Measurements from ENCODE around the gene HS3ST4.
A peak's percentile ranks its signal among the peaks of the same experiment; 100 is the strongest.

HS3ST4 gene

GRCh38 chr16:25691519-25692091, at the start of gene HS3ST4:
TSS of gene HS3ST4 (plus strand) at chr16:25691959.
- H3K4me1 ChIP-seq: peaks cover 18% of the 10 kb centered on the region
- no peaks in the 10 kb centered on the region for H3K9me3 ChIP-seq
- peaks cover 42% of the 10 kb centered on the region for H4K20me1 ChIP-seq
- no peak within 1 kb of the TSS for H3K9ac ChIP-seq
- no peaks in the 10 kb centered on the region for H3K36me3 ChIP-seq
- H3K4me3 ChIP-seq: peak within 1 kb of the TSS; percentile 69
- H3K27ac ChIP-seq: no peak within 1 kb of the TSS
- H3K27me3 ChIP-seq: peaks cover 77% of the 10 kb centered on the region
- H3K4me2 ChIP-seq: peak within 1 kb of the TSS; percentile 96
- TF ChIP-seq Cebpa-rat (IDR thresholded peaks at IDR 0.05): no peak

GRCh38 chr16:25643633-25644032, 48.1 kb upstream of the HS3ST4 start:
- no peaks in the 10 kb centered on the region for H4K20me1 ChIP-seq

GRCh38 chr16:25656639-25657038, 35.1 kb upstream of the HS3ST4 start:
- Histone ChIP-seq H3K4me3 (no peak overlapping the region), H3K9me3 (no peaks in the 10 kb centered on the region), H3K27ac (no peak overlapping the region), H4K20me1 (no peaks in the 10 kb centered on the region), H3K36me3 (no peaks in the 10 kb centered on the region), H3K4me2 (no peak overlapping the region), H3K4me1 (no peaks in the 10 kb centered on the region), H3K27me3 (no peaks in the 10 kb centered on the region), H3K9ac (no peak overlapping the region)
- no peak for TF ChIP-seq Cebpa-rat (IDR thresholded peaks at IDR 0.05)

More at GRCh38 chr16:25643633-25644032, 48.1 kb upstream of the HS3ST4 start:
- no peak for TF ChIP-seq Cebpa-rat (IDR thresholded peaks at IDR 0.05)
- no peak overlapping the region for H3K27ac ChIP-seq
- H3K4me3 ChIP-seq: no peak overlapping the region
- H3K27me3 ChIP-seq: no peaks in the 10 kb centered on the region
- no peaks in the 10 kb centered on the region for H3K4me1 ChIP-seq
- H3K36me3 ChIP-seq: no peaks in the 10 kb centered on the region
- H3K9me3 ChIP-seq: no peaks in the 10 kb centered on the region
- no peak overlapping the region for H3K4me2 ChIP-seq
- no peak overlapping the region for H3K9ac ChIP-seq

GRCh38 chr16:25676820-25677219, 14.9 kb upstream of the HS3ST4 start:
- Histone ChIP-seq H3K4me1 (no peaks in the 10 kb centered on the region), H3K4me2 (no peak overlapping the region), H3K4me3 (no peak overlapping the region), H3K9ac (no peak overlapping the region), H3K27ac (no peak overlapping the region), H4K20me1 (no peaks in the 10 kb centered on the region), H3K36me3 (no peaks in the 10 kb centered on the region), H3K9me3 (no peaks in the 10 kb centered on the region), H3K27me3 (no peaks in the 10 kb centered on the region)
- TF ChIP-seq Cebpa-rat (IDR thresholded peaks at IDR 0.05): no peak; the same call in 1 of the 2 replicates

GRCh38 chr16:25679511-25679910, 12.2 kb upstream of the HS3ST4 start:
- no peaks in the 10 kb centered on the region for H3K27me3 ChIP-seq
- H3K9ac ChIP-seq: no peak overlapping the region
- no peaks in the 10 kb centered on the region for H3K9me3 ChIP-seq
- H3K4me1 ChIP-seq: no peaks in the 10 kb centered on the region
- H4K20me1 ChIP-seq: no peaks in the 10 kb centered on the region
- no peak overlapping the region for H3K27ac ChIP-seq
- no peak for TF ChIP-seq Cebpa-rat (IDR thresholded peaks at IDR 0.05)
- H3K36me3 ChIP-seq: no peaks in the 10 kb centered on the region
- H3K4me2 ChIP-seq: no peak overlapping the region
- H3K4me3 ChIP-seq: no peak overlapping the region

DNA sequence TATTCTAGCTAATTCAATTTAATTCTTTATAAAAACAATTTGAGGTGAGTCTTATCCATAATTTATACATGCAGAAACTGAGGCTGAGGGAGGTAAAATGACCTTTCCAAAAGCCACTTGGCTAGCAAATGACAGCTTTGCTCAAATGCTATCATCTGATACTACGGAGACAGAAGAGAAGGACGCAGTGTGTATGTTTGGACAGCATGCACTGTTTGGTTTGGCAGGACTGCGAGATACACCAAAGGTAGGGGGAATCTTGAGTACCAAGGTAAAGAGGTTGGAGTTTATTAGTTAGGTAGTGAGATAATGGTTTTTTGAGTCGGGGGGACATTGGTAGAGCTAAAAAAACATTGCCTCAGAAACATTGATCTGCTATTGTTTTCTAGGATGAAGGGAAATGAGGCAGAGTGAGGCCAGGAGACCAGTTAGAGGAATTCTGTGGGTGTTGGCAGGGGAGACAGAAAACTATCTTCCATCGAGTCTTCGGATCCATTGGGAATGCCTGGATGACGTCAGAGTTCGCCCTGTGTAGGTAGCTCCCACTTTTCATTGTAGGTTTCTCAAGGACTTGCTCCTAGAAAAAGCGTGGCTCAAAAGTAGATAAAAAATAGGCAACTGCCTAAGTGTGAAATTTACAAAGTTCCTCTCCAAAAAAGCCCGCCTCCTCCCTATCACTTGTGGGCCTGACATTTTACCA, 2.5 kb upstream of the HS3ST4 start:
- H3K27me3 ChIP-seq: peaks cover 54% of the 10 kb centered on the region
- no peak for TF ChIP-seq Cebpa-rat (IDR thresholded peaks at IDR 0.05)
- no peaks in the 10 kb centered on the region for H3K36me3 ChIP-seq
- no peaks in the 10 kb centered on the region for H3K9me3 ChIP-seq
- peaks cover 37% of the 10 kb centered on the region for H4K20me1 ChIP-seq
- H3K27ac ChIP-seq: no peak overlapping the region
- peaks cover 18% of the 10 kb centered on the region for H3K4me1 ChIP-seq
- H3K4me3 ChIP-seq: no peak overlapping the region
- H3K4me2 ChIP-seq: no peak overlapping the region
- no peak overlapping the region for H3K9ac ChIP-seq

DNA sequence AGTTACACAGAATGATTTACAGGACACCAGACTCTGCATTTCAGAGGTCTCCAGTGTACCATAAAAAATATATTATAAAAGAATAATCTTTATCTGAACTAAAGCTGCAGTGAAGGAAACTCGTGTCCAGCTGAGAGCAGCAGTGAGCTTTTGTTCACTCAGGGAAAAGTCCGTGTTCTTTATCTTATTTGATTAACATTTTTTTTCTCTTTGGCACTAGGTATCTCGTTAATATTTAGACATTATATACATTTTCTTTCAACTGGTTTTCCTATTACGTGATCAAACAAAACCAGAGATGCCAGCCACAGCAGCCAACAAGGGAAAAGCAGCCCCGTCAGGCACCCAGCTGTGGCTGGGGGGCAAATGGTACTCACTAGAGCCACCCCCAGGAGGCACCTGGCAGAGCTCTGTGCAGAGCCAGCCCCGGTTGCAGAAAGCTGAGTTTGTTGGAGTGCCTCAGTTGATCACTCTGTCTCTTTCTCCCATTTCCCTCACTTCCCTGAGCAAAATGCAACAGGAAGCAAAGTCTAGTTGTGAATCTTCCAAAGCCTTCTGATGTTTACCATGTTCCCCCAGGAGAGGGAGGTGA, 1.1 kb upstream of the HS3ST4 start:
- peaks cover 67% of the 10 kb centered on the region for H3K27me3 ChIP-seq
- TF ChIP-seq Cebpa-rat (IDR thresholded peaks at IDR 0.05): no peak
- H3K4me3 ChIP-seq: no peak overlapping the region; the same call in 1 of the 2 replicates
- peaks cover 18% of the 10 kb centered on the region for H3K4me1 ChIP-seq
- H3K9me3 ChIP-seq: no peaks in the 10 kb centered on the region
- no peak overlapping the region for H3K4me2 ChIP-seq
- H3K36me3 ChIP-seq: no peaks in the 10 kb centered on the region
- no peak overlapping the region for H3K27ac ChIP-seq
- no peak overlapping the region for H3K9ac ChIP-seq
- peaks cover 42% of the 10 kb centered on the region for H4K20me1 ChIP-seq

GRCh38 chr16:25692351-25692741, 587 bp downstream of the HS3ST4 start:
- Histone ChIP-seq H4K20me1 (peaks cover 42% of the 10 kb centered on the region), H3K4me1 (peaks cover 18% of the 10 kb centered on the region), H3K9me3 (no peaks in the 10 kb centered on the region), H3K36me3 (no peaks in the 10 kb centered on the region), H3K4me3 (peak overlapping the region; percentile 69), H3K27ac (no peak overlapping the region), H3K27me3 (peaks cover 79% of the 10 kb centered on the region), H3K4me2 (peak overlapping the region; percentile 96), H3K9ac (no peak overlapping the region)
- no peak for TF ChIP-seq Cebpa-rat (IDR thresholded peaks at IDR 0.05)

DNA sequence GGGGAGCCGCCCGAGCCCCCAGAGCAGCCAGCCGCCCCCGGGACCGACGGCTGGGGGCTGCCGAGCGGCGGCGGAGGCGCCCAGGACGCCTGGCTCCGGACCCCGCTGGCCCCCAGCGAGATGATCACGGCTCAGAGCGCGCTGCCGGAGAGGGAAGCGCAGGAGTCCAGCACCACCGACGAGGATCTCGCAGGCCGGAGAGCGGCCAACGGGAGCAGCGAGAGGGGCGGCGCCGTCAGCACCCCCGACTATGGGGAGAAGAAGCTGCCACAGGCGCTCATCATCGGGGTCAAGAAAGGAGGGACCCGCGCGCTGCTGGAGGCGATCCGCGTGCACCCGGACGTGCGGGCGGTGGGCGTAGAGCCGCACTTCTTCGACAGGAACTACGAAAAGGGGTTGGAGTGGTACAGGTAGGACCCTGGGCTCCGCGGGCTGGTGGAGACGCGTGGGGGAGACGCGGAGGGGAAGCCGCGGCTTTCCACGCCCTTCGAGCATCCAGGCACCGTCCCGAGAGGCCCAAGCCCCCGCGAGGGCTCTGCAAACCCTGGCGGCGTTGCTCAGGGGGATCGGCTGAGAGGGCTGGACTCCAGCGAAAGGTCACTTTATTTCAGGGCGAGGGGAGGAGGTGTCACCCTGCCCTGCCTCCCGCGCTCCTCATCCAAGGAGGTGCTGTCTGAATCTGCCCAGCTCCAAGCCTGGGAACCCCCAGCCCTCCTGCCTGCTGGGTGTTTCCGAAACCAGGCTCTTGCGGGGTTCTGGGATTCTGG, 1.2 kb downstream of the HS3ST4 start:
- Histone ChIP-seq H3K27me3 (peaks cover 79% of the 10 kb centered on the region), H3K27ac (no peak overlapping the region), H3K9me3 (no peaks in the 10 kb centered on the region), H3K4me3 (peak overlapping the region; percentile 69), H3K4me1 (peaks cover 18% of the 10 kb centered on the region), H3K4me2 (peak overlapping the region; percentile 96), H3K9ac (no peak overlapping the region), H3K36me3 (no peaks in the 10 kb centered on the region), H4K20me1 (peaks cover 42% of the 10 kb centered on the region)
- TF ChIP-seq Cebpa-rat (IDR thresholded peaks at IDR 0.05): no peak

Data from BLaER1 (cell line).